GM23248 (cell line): ENCODE measurements around the gene UBTD1. TPM values are rescaled to one million over a fixed set of nuclear protein-coding genes. Genes with fewer than 3 reads are reported as not detected.

ENCODE experiments used
- DNase-seq: peaks from one replicate; pipeline ENCODE4 v3.0.0-alpha.2; 2015
- H2AFZ ChIP-seq: fragments of 200-600 bp; sonication (generic); 2 replicates; pipeline ENCODE4 v1.6.1; 2016; ENCODE audit warnings: antibody characterized with exemption
- H3F3A ChIP-seq: fragments of 200-600 bp; sonication (generic); 2 replicates; pipeline ENCODE4 v1.6.1; 2016; ENCODE audit warnings: mild to moderate bottlenecking, antibody characterized with exemption, mixed run types; ENCODE audit not compliant: insufficient read depth
- H3K27ac ChIP-seq: fragments of 200-600 bp; sonication (generic); 2 replicates; pipeline ENCODE4 v1.5.1; 2016; ENCODE audit warnings: mild to moderate bottlenecking
- H3K27me3 ChIP-seq: fragments of 200-600 bp; sonication (generic); replicated peaks from 2 replicates; pipeline ENCODE4 v1.6.1; 2016; ENCODE audit warnings: mild to moderate bottlenecking; ENCODE audit not compliant: insufficient read depth
- H3K36me3 ChIP-seq: fragments of 200-600 bp; sonication (generic); 2 replicates; pipeline ENCODE4 v1.6.1; 2016; ENCODE audit warnings: low read depth, mild to moderate bottlenecking
- H3K4me1 ChIP-seq: fragments of 200-600 bp; sonication (generic); 2 replicates; pipeline ENCODE4 v1.6.1; 2016; ENCODE audit warnings: mild to moderate bottlenecking; ENCODE audit not compliant: insufficient read depth
- H3K4me2 ChIP-seq: fragments of 200-600 bp; sonication (generic); one replicate; pipeline ENCODE4 v1.6.1; 2016; ENCODE audit warnings: mild to moderate bottlenecking; ENCODE audit not compliant: unreplicated experiment
- H3K4me3 ChIP-seq: fragments of 200-600 bp; sonication (generic); 2 replicates; pipeline ENCODE4 v1.5.1; 2016; ENCODE audit warnings: mild to moderate bottlenecking
- H3K79me2 ChIP-seq: fragments of 200-600 bp; sonication (generic); 2 replicates; pipeline ENCODE4 v1.6.1; 2016; ENCODE audit warnings: mild to moderate bottlenecking; ENCODE audit not compliant: insufficient read depth
- H3K9ac ChIP-seq: fragments of 200-600 bp; sonication (generic); 2 replicates; pipeline ENCODE4 v1.6.1; 2016; ENCODE audit warnings: mild to moderate bottlenecking
- H3K9me2 ChIP-seq: fragments of 200-600 bp; sonication (generic); 2 replicates; pipeline ENCODE4 v1.6.1; 2016; ENCODE audit warnings: mixed run types, mild to moderate bottlenecking, moderate library complexity; ENCODE audit not compliant: insufficient read depth
- H3K9me3 ChIP-seq: fragments of 200-600 bp; sonication (generic); one replicate; pipeline ENCODE4 v1.6.1; 2017; ENCODE audit warnings: low read depth
- H4K20me1 ChIP-seq: fragments of 200-600 bp; sonication (generic); 2 replicates; pipeline ENCODE4 v1.6.0; 2016; ENCODE audit not compliant: insufficient read depth
- EZH2 ChIP-seq: fragments of 200-600 bp; sonication (generic); IDR thresholded peaks from 2 replicates; pipeline ENCODE4 v1.6.1; 2018; ENCODE audit warnings: antibody characterized with exemption, mild to moderate bottlenecking; ENCODE audit not compliant: insufficient read depth, poor library complexity, severe bottlenecking
- EZH2phosphoT487 ChIP-seq: fragments of 200-600 bp; sonication (generic); IDR thresholded peaks from 2 replicates; pipeline ENCODE4 v1.6.1; 2018; ENCODE audit warnings: antibody characterized with exemption, moderate library complexity, mild to moderate bottlenecking, low read depth; ENCODE audit not compliant: insufficient read depth
- WGBS, 2 experiments: methylation state at CpG; one replicate each; pipeline ENCODE4 v1.1.6; 2015 to 2017; ENCODE audit warnings: low lambda C conversion rate in 2 of 2, low coverage in 1 of 2; ENCODE audit errors: missing lambda C conversion rate in 2 of 2; 5-methylcytosine and 5-hydroxymethylcytosine counted together
- in situ Hi-C: fragments of 300-500 bp; cut with MboI; formaldehyde crosslinking; loops from 2 replicates; pipeline ENCODE4 v1.15.0; 2020
- polyA plus RNA-seq: library from polyadenylated mRNA; unstranded; fragments of >200 nt; fragmentation: Nextera tagmentation; extraction: Ambion mirVana; gene quantifications from 2 replicates; pipeline ENCODE4 v1.2.1, GENCODE V29; 2016
- total RNA-seq: library from RNA; depleted of rRNA; stranded (reverse); fragments of >200 nt; shearing (Covaris generic); gene quantifications from 2 replicates; pipeline ENCODE4 v1.2.3, GENCODE V29; 2014

Gene UBTD1
- total and polyA plus RNA-seq, 2 experiments from 2014 or later = 20.8 to 27.2 TPM

DNA sequence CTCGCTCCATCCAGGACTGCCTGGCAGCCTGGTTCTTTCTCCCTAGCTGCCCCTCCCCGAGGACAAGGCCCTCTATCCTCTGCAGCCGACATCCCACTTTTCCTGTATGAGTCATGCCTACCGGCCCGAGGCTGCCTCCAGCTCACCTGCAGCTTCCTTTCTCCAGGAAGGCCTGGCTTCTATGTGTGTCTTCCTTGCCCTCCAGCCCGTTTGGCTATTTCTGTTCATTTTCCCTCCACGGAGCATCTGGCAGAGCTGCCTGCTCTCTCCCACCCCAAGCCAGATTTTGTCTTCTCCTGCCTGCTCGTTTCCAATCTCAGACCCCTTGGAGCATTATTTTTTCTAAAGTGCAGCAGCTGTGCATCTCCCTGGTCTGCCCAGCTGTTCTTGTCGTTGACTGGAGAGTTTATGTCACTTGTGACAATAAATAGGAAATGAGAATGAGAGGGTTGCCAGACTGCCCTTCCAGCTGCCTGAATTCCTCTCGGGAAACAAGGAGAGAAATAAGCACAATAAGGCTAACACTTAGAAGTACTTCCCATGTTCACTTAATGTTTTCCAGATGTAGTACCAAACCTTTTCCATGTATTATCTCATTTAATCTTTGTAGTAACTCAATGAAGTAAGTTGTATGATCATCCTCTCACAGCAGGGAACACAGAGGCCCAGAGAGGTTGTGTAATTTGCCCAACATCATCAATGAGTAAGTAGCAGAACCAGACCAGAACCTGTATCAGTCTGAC is 19.7 kb downstream of the UBTD1 start:
- H3K79me2 ChIP-seq = peaks cover 96% of the 10 kb centered on the region
- peak overlapping the region; percentile 37 for H3K27ac ChIP-seq
- WGBS, 2 experiments = 15 to 16% methylated on average over 10 of the region's 10 CpGs
- H3K4me3 ChIP-seq = no peak overlapping the region
- H3K9ac ChIP-seq = 0 out of 2 replicates have a peak overlapping the region, but pooled peaks have one; percentile 25
- H3K4me2 ChIP-seq = peak overlapping the region; percentile 23
- H3K9me2 ChIP-seq = no peaks in the 10 kb centered on the region
- peaks cover 15% of the 10 kb centered on the region for H3F3A ChIP-seq
- H4K20me1 ChIP-seq = peaks cover 8% of the 10 kb centered on the region
- no peak overlapping the region for H2AFZ ChIP-seq
- H3K9me3 ChIP-seq = no peaks in the 10 kb centered on the region
- in situ Hi-C loops = no loop called here
- peak; percentile 79 for DNase-seq
- TF ChIP-seq EZH2 = no peak
- H3K36me3 ChIP-seq = no peaks in the 10 kb centered on the region
- no peaks in the 10 kb centered on the region for H3K27me3 ChIP-seq
- peaks cover 19% of the 10 kb centered on the region for H3K4me1 ChIP-seq

DNA sequence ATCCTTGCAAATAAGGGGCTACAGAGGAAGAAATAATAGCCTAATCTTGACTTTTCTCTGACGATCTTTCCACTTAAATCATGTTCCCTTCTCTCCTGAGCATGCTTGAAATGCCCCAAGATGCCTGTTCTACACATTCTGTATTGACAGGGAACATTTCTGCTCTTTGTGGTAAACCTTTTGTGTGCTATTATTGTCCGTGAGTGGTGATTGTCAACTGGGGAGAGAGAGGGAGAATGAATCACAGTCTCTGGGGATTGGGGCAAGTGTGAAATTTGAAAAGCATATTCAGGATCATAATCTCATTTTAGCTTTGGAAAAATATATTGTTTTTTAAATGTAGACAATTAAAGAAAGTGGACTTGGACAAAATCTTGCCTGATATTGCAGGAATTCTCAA is 20.6 kb downstream of the UBTD1 start:
- DNase-seq = peak; percentile 49
- 66 to 72% methylated on average over 2 of the region's 2 CpGs for WGBS, 2 experiments
- in situ Hi-C loops = no loop called here
- H3K27ac ChIP-seq = peak overlapping the region; percentile 26; the same call in 1 of the 2 replicates
- no peaks in the 10 kb centered on the region for H3K27me3 ChIP-seq
- no peaks in the 10 kb centered on the region for H3K9me3 ChIP-seq
- TF ChIP-seq EZH2 (no peak), EZH2phosphoT487 (no peak)
- H3K9me2 ChIP-seq = no peaks in the 10 kb centered on the region
- peaks cover 19% of the 10 kb centered on the region for H3K4me1 ChIP-seq
- H3K4me2 ChIP-seq = no peak overlapping the region
- peaks cover 8% of the 10 kb centered on the region for H4K20me1 ChIP-seq
- H3K9ac ChIP-seq = 0 out of 2 replicates have a peak overlapping the region, but pooled peaks have one; percentile 4
- peaks cover 96% of the 10 kb centered on the region for H3K79me2 ChIP-seq
- H3K36me3 ChIP-seq = no peaks in the 10 kb centered on the region
- no peak overlapping the region for H3K4me3 ChIP-seq
- peaks cover 15% of the 10 kb centered on the region for H3F3A ChIP-seq
- no peak overlapping the region for H2AFZ ChIP-seq

DNA sequence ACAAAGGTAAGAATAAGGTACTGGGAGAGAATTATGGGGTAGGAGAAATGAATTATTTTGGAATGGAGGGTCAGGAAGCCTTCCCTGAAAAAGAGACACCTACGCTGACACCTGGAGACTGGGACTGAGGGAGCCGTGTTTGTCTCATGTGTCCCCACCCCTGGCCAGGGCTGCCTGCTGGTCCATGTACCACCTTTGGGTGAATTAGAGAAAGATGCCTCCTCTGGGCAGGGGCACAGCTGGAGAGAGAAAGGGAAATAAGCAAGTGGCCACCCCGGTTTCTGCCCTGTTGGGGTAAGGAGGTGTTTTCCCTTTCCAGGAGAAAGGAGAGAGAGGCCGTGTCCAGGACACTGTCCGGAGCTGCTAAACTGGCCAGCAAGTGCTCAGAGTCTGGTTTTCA is 21.8 kb downstream of the UBTD1 start:
- Histone ChIP-seq H3K79me2 (peaks cover 96% of the 10 kb centered on the region), H4K20me1 (peaks cover 8% of the 10 kb centered on the region), H3K36me3 (no peaks in the 10 kb centered on the region), H3K4me2 (no peak overlapping the region), H3K27me3 (no peaks in the 10 kb centered on the region), H3K4me3 (no peak overlapping the region), H3K9me2 (no peaks in the 10 kb centered on the region), H3K4me1 (peaks cover 19% of the 10 kb centered on the region), H3K27ac (no peak overlapping the region), H3F3A (peaks cover 15% of the 10 kb centered on the region), H2AFZ (no peak overlapping the region), H3K9me3 (no peaks in the 10 kb centered on the region), H3K9ac (no peak overlapping the region)
- WGBS, 2 experiments = 92 to 100% methylated on average over 5 of the region's 5 CpGs
- no peak for TF ChIP-seq EZH2phosphoT487
- TF ChIP-seq EZH2 = no peak
- in situ Hi-C loops = no loop called here
- DNase-seq = no peak

DNA sequence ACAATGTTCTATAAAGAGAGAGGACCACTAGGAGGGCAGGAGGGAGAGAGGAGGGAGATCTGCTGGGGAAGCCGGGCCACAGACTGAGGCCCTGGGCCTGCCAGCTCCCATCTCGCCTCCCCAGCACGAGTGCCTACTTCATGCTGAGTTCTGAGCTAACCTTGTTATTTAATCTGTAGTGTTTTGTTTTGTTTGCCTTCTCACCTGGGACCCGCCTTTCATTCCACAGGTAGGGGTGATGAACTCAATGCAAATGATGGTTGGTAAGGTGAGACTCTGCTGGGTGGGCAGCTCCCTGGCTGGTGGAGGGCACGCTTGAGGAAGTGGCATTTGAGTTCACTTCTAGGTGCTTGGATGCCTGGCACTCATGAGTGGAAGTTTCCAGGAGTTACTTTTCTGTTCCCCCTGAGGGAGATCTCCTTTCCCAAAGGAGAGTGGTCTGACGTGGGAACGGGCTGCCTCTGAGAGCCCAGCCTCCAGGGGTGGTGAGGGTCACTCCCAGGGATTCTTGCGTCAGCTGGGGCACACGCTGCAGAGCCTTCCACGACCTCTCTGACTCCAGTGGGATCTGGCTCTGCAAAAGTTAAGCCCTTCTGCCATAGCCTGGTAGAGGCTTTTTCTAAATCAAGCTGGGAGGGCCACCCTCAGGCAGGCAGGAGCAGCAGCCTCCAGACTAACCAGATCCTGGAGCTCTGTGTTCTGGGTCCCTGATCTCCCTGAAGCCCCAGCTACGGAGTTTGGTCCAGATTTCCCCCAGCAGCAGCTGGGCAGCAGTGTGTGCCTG is 22.4 kb downstream of the UBTD1 start:
- TF ChIP-seq EZH2 (no peak), EZH2phosphoT487 (no peak)
- Histone ChIP-seq H3K9ac (no peak overlapping the region), H4K20me1 (peaks cover 8% of the 10 kb centered on the region), H3F3A (peaks cover 15% of the 10 kb centered on the region), H3K9me3 (no peaks in the 10 kb centered on the region), H3K27me3 (no peaks in the 10 kb centered on the region), H3K4me3 (no peak overlapping the region), H3K27ac (no peak overlapping the region), H2AFZ (no peak overlapping the region), H3K79me2 (peaks cover 96% of the 10 kb centered on the region), H3K4me1 (peaks cover 19% of the 10 kb centered on the region), H3K4me2 (no peak overlapping the region), H3K36me3 (no peaks in the 10 kb centered on the region), H3K9me2 (no peaks in the 10 kb centered on the region)
- in situ Hi-C loops = no loop called here
- DNase-seq = no peak
- WGBS, 2 experiments = 96% methylated on average over 11 of the region's 11 CpGs
